CD4-positive, alpha-beta T cell (primary cell): ENCODE data around the gene ATXN1. TPM values are rescaled to one million over a fixed set of nuclear protein-coding genes. Genes with fewer than 3 reads are reported as not detected.
"Not testable (repeated sequence)": the region's sequence is repeated elsewhere in the genome, so short reads cannot be mapped to it uniquely, and the experiment has no call there.

ENCODE experiments used
- ATAC-seq: fragments of 200-7000 bp; cut with Tn5 transposase; one replicate; pipeline ENCODE4 v1.10.0; 2022; ENCODE audit warnings: mild to moderate bottlenecking; ENCODE audit not compliant: poor library complexity
- CTCF ChIA-PET: fragments of 350-600 bp; sonication (Branson Sonifier 250); formaldehyde crosslinking; loops from one replicate; lab custom pipeline; 2021; ENCODE audit warnings: antibody characterized with exemption, inconsistent platforms; lab: Charles Lee
- POLR2A ChIA-PET: fragments of 350-600 bp; sonication (Branson Sonifier 250); formaldehyde crosslinking; loops from one replicate; lab custom pipeline; 2021; ENCODE audit warnings: antibody characterized with exemption, inconsistent platforms; lab: Charles Lee
- DNase-seq, 14 experiments: peaks; one replicate each; pipeline ENCODE4 v3.0.0-alpha.2; 2013 to 2020; ENCODE audit warnings: mixed read lengths in 2 of 14
- H3K27ac ChIP-seq, 2 donors: one replicate each; pipeline versions ENCODE4 v1.5.1 to v1.7.0; 2013; ENCODE audit warnings: low read length in 2 of 2, low read depth in 1 of 2, mild to moderate bottlenecking in 1 of 2
- H3K27me3 ChIP-seq, 2 experiments: 1 replicate in 1 of 2; 2 replicates in 1 of 2; pipeline versions ENCODE4 v1.6.1 to v1.7.0; 2013; ENCODE audit warnings: low read length in 2 of 2, control low read depth in 1 of 2, mild to moderate bottlenecking in 1 of 2, moderate library complexity in 1 of 2; ENCODE audit not compliant: insufficient read depth in 2 of 2, control insufficient read depth in 1 of 2
- H3K36me3 ChIP-seq: one replicate; pipeline ENCODE4 v1.6.1; 2013; ENCODE audit warnings: low read length, control low read depth; ENCODE audit not compliant: insufficient read depth
- H3K4me1 ChIP-seq: one replicate; pipeline ENCODE4 v1.6.1; 2013; ENCODE audit warnings: low read length, control low read depth; ENCODE audit not compliant: insufficient read depth
- H3K4me3 ChIP-seq: one replicate; pipeline ENCODE4 v1.5.1; 2013; ENCODE audit warnings: mild to moderate bottlenecking, low read length, moderate library complexity
- H3K9me3 ChIP-seq, 2 experiments: 1 replicate in 1 of 2; 2 replicates in 1 of 2; pipeline versions ENCODE4 v1.6.1 to v1.7.0; 2013; ENCODE audit warnings: low read length in 2 of 2, mild to moderate bottlenecking in 2 of 2, control low read depth in 1 of 2, moderate library complexity in 1 of 2; ENCODE audit not compliant: control insufficient read depth in 1 of 2, insufficient read depth in 1 of 2
- H3K27ac Mint-ChIP-seq: one replicate; pipeline ENCODE4 v1.8.0; 2020; ENCODE audit warnings: mixed read lengths
- H3K27me3 Mint-ChIP-seq: one replicate; pipeline ENCODE4 v1.8.0; 2021; ENCODE audit warnings: mixed read lengths
- H3K36me3 Mint-ChIP-seq: one replicate; pipeline ENCODE4 v1.8.0; 2021; ENCODE audit warnings: low read depth, mixed read lengths
- H3K4me1 Mint-ChIP-seq: one replicate; pipeline ENCODE4 v1.8.0; 2021; ENCODE audit warnings: low read depth, mixed read lengths
- H3K4me3 Mint-ChIP-seq: one replicate; pipeline ENCODE4 v1.8.0; 2020; ENCODE audit warnings: mild to moderate bottlenecking, mixed read lengths
- H3K9me3 Mint-ChIP-seq: one replicate; pipeline ENCODE4 v1.8.0; 2020; ENCODE audit warnings: mixed read lengths
- intact Hi-C, 2 experiments: fragments of 100-400 bp; cut with DNase I in 1 of 2; cut with micrococcal nuclease in 1 of 2; formaldehyde crosslinking; loops; one replicate each; pipeline versions ENCODE4 v1.15.1 to v1.9.0; 2023 to 2025; cut with DNase I, micrococcal nuclease
- total RNA-seq, 174 experiments: library from RNA in 2 of 174; stranded (reverse) in 2 of 174; gene quantifications; one replicate each; pipeline ENCODE4 v1.2.3 and lab custom pipeline; 2021 to 2026
- TF ChIP-seq, protein P1 (sequence below): fragments of 200-600 bp; IDR thresholded peaks from one replicate; pipeline ENCODE4 v1.8.0; 2022; ENCODE audit warnings: antibody characterized with exemption, mild to moderate bottlenecking

Gene ATXN1
- total RNA-seq, 2 experiments from 2014 or later = 74.2 to 76.7 TPM

DNA sequence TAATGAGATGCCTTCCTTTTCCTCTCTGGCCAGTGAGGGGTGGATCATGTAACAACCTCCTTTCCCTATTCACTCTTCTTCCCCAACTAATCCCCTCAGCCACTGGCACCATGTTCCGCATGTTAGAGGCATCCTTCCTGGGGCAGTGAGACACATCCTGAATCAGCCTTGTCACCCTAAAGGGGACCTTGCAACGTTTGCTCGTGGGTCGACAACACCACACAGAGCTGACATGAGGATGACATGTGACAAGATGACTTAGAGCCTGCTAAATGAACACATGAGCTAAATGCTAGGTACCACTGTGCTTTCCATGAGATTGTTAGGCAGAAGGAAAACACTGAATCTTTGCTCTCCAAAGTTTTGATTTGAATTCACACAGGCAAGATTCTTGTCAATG, 129.2 kb downstream of the ATXN1 start:
- H3K27ac Mint-ChIP-seq = no peak overlapping the region
- peaks cover 27% of the 10 kb centered on the region for H3K36me3 Mint-ChIP-seq
- CTCF ChIA-PET = no interaction called here
- POLR2A ChIA-PET = no interaction called here
- no peaks in the 10 kb centered on the region for H3K27me3 Mint-ChIP-seq
- no peaks in the 10 kb centered on the region for H3K27me3 ChIP-seq
- peaks cover 13% of the 10 kb centered on the region for H3K4me1 ChIP-seq
- ATAC-seq (no peak), DNase-seq (no peak)
- no peak overlapping the region for H3K4me3 Mint-ChIP-seq
- no peaks in the 10 kb centered on the region for H3K36me3 ChIP-seq
- intact Hi-C loops = no loop called here
- TF ChIP-seq, protein P1, sequence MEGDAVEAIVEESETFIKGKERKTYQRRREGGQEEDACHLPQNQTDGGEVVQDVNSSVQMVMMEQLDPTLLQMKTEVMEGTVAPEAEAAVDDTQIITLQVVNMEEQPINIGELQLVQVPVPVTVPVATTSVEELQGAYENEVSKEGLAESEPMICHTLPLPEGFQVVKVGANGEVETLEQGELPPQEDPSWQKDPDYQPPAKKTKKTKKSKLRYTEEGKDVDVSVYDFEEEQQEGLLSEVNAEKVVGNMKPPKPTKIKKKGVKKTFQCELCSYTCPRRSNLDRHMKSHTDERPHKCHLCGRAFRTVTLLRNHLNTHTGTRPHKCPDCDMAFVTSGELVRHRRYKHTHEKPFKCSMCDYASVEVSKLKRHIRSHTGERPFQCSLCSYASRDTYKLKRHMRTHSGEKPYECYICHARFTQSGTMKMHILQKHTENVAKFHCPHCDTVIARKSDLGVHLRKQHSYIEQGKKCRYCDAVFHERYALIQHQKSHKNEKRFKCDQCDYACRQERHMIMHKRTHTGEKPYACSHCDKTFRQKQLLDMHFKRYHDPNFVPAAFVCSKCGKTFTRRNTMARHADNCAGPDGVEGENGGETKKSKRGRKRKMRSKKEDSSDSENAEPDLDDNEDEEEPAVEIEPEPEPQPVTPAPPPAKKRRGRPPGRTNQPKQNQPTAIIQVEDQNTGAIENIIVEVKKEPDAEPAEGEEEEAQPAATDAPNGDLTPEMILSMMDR = no peak
- H3K9me3 Mint-ChIP-seq = no peaks in the 10 kb centered on the region
- peaks cover 18% of the 10 kb centered on the region for H3K4me1 Mint-ChIP-seq
- no peak overlapping the region for H3K27ac ChIP-seq
- H3K4me3 ChIP-seq = no peak overlapping the region
- peaks cover 0 to 5% of the 10 kb centered on the region in 2 experiments for H3K9me3 ChIP-seq

GRCh38 chr6:16630026-16630643, 131.1 kb downstream of the ATXN1 start:
- H3K27me3 Mint-ChIP-seq = no peaks in the 10 kb centered on the region
- H3K36me3 Mint-ChIP-seq = peaks cover 28% of the 10 kb centered on the region
- H3K27ac Mint-ChIP-seq = no peak overlapping the region
- H3K4me1 Mint-ChIP-seq = peaks cover 18% of the 10 kb centered on the region
- CTCF ChIA-PET = no interaction called here
- peaks cover 5% of the 10 kb centered on the region for H3K4me1 ChIP-seq
- H3K27ac ChIP-seq = no peak overlapping the region
- no peaks in the 10 kb centered on the region for H3K36me3 ChIP-seq
- no peaks in the 10 kb centered on the region for H3K27me3 ChIP-seq
- H3K9me3 ChIP-seq = peaks cover 0 to 5% of the 10 kb centered on the region in 2 experiments
- intact Hi-C loops = no loop called here
- TF ChIP-seq, protein P1 = no peak
- no peak for DNase-seq
- no peak overlapping the region for H3K4me3 ChIP-seq
- no peak overlapping the region for H3K4me3 Mint-ChIP-seq
- ATAC-seq = no peak
- POLR2A ChIA-PET = no interaction called here
- no peaks in the 10 kb centered on the region for H3K9me3 Mint-ChIP-seq

GRCh38 chr6:16628580-16628979, 132.7 kb downstream of the ATXN1 start:
- H3K27ac Mint-ChIP-seq, H3K36me3 ChIP-seq, DNase-seq, H3K4me1 ChIP-seq, POLR2A ChIA-PET, H3K27me3 Mint-ChIP-seq, H3K4me1 Mint-ChIP-seq, ATAC-seq, CTCF ChIA-PET, H3K9me3 ChIP-seq, H3K27me3 ChIP-seq, H3K27ac ChIP-seq, H3K4me3 ChIP-seq, H3K9me3 Mint-ChIP-seq, intact Hi-C loops, H3K4me3 Mint-ChIP-seq: not testable (repeated sequence)
- H3K36me3 Mint-ChIP-seq = peaks cover 28% of the 10 kb centered on the region

- H3K36me3 ChIP-seq = no peaks in the 10 kb centered on the region
- no peaks in the 10 kb centered on the region for H3K27me3 ChIP-seq
- peaks cover 9% of the 10 kb centered on the region for H3K4me1 Mint-ChIP-seq
- no peak for DNase-seq
- no peak overlapping the region for H3K4me3 Mint-ChIP-seq
- ChIA-PET POLR2A (interaction anchor here (0.6 to 0.9 kb wide), 2 partner anchors 11 to 27 kb away, joined by 3 to 4 read pairs; no protein-coding TSS in a partner anchor), CTCF (no interaction called here)
- intact Hi-C loops = no loop called here
- no peaks in the 10 kb centered on the region for H3K27me3 Mint-ChIP-seq
- H3K27ac Mint-ChIP-seq = no peak overlapping the region
- H3K4me1 ChIP-seq = peaks cover 1% of the 10 kb centered on the region
- peaks cover 0 to 5% of the 10 kb centered on the region in 2 experiments for H3K9me3 ChIP-seq
- H3K36me3 Mint-ChIP-seq = peaks cover 28% of the 10 kb centered on the region
- no peaks in the 10 kb centered on the region for H3K9me3 Mint-ChIP-seq
- TF ChIP-seq, protein P1 = no peak
- ATAC-seq = no peak
- no peak overlapping the region for H3K27ac ChIP-seq
- H3K4me3 ChIP-seq = no peak overlapping the region
These were observed 134.6 kb downstream of the ATXN1 start for GRCh38 chr6:16626650-16627049.
